ENCODE measurements around the gene MARCHF10.

GRCh38 chr17:62826956-62827355, 18.8 kb upstream of the MARCHF10 start:
- TF ChIP-seq EZH2phosphoT487 (IDR thresholded peaks at IDR 0.05; ENCODE audit: insufficient read depth, low read depth) (no peak), EZH2 (IDR thresholded peaks at IDR 0.05; ENCODE audit: insufficient read depth, poor library complexity, severe bottlenecking) (no peak)
